ENCODE results near the gene GPR183.

The GPR183 gene

DNA sequence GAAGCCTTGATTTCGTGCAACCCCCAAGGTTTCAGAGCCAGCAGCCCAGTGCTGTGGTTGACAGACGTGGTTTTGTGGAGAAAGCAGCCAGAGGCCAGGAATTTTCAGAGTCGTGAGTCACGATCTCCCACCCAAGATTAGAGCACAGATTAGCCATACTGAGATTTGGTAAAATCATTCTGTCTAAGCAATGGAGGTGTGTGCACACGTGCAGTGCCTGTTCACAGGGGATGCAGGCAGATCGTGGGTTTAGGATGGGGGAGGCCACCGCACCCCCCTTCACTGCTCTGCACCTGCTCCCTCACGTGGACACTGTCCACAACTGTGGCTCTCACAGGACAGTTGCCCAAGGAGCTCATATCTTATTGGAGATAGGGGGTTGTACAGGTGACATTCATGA lies 46.6 kb upstream of the GPR183 start:
- H3K79me2 ChIP-seq (ENCODE audit: control insufficient read depth, insufficient read depth, low read length), result no peaks in the 10 kb centered on the region
- H2BK15ac ChIP-seq (replicated peaks; ENCODE audit: low read depth), result no peak overlapping the region
- H3K4ac ChIP-seq (ENCODE audit: low read depth, low read length), result no peak overlapping the region
- no peak overlapping the region for H2AK5ac ChIP-seq (ENCODE audit: low read length)
- no peak overlapping the region for H3K56ac ChIP-seq (ENCODE audit: low read length)
- no CpG with 5 or more reads among the region's 8 CpGs for WGBS (ENCODE audit: extremely low coverage, insufficient coverage, low lambda C conversion rate)
- no peak overlapping the region for H4K8ac ChIP-seq (ENCODE audit: low read depth, low read length)
- no peak overlapping the region for H4K5ac ChIP-seq (ENCODE audit: low read length)
- H3K79me1 ChIP-seq (ENCODE audit: low read length), result no peaks in the 10 kb centered on the region
- no peak for DNase-seq
- H3K23ac ChIP-seq (ENCODE audit: low read length), result no peak overlapping the region
- no peak overlapping the region for H3K27ac ChIP-seq (ENCODE audit: low read depth, low read length)
- H3K9ac ChIP-seq (ENCODE audit: low read length), result no peak overlapping the region
- H3K18ac ChIP-seq (ENCODE audit: low read length), result no peak overlapping the region
- H3K27me3 ChIP-seq (ENCODE audit: insufficient read depth, low read length, poor library complexity), result no peaks in the 10 kb centered on the region
- H2BK120ac ChIP-seq (ENCODE audit: low read depth, low read length), result no peak overlapping the region
- H3K4me2 ChIP-seq (ENCODE audit: low read length), result no peak overlapping the region
- H2BK5ac ChIP-seq (ENCODE audit: low read length), result no peak overlapping the region
- peaks cover 2% of the 10 kb centered on the region for H3K4me1 ChIP-seq (ENCODE audit: control insufficient read depth, low read depth, low read length)
- peaks cover 2% of the 10 kb centered on the region for H3K36me3 ChIP-seq (ENCODE audit: control insufficient read depth, insufficient read depth, low read length)
- no peak overlapping the region for H3K4me3 ChIP-seq (ENCODE audit: low read length)

DNA sequence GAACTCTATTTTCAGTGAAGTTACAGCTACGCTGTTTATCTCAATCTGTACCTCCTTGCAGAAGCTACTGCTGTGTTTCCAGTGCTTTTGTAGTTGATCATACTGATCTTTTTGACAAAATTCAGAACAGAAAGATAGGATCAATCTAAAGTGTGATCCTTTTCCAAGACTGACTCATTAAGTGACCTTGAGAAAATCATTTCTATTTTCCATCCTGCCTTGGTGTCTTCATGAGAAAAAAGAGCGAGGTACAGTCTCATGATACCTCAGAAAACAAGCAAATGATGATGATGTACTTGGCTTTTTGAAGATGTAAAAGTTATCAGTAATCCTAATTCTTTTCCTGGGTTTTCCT lies 46.0 kb upstream of the GPR183 start:
- no peak overlapping the region for H3K18ac ChIP-seq (ENCODE audit: low read length)
- no peaks in the 10 kb centered on the region for H3K79me2 ChIP-seq (ENCODE audit: control insufficient read depth, insufficient read depth, low read length)
- no CpG with 5 or more reads among the region's 2 CpGs for WGBS (ENCODE audit: extremely low coverage, insufficient coverage, low lambda C conversion rate)
- H4K8ac ChIP-seq (ENCODE audit: low read depth, low read length), result no peak overlapping the region
- H2BK120ac ChIP-seq (ENCODE audit: low read depth, low read length), result no peak overlapping the region
- H3K56ac ChIP-seq (ENCODE audit: low read length), result no peak overlapping the region
- H3K4me1 ChIP-seq (ENCODE audit: control insufficient read depth, low read depth, low read length), result peaks cover 2% of the 10 kb centered on the region
- H2BK15ac ChIP-seq (replicated peaks; ENCODE audit: low read depth), result no peak overlapping the region
- H3K36me3 ChIP-seq (ENCODE audit: control insufficient read depth, insufficient read depth, low read length), result peaks cover 2% of the 10 kb centered on the region
- H3K27me3 ChIP-seq (ENCODE audit: insufficient read depth, low read length, poor library complexity), result no peaks in the 10 kb centered on the region
- no peak overlapping the region for H3K27ac ChIP-seq (ENCODE audit: low read depth, low read length)
- DNase-seq, result no peak
- no peaks in the 10 kb centered on the region for H3K79me1 ChIP-seq (ENCODE audit: low read length)
- no peak overlapping the region for H3K4ac ChIP-seq (ENCODE audit: low read depth, low read length)
- no peak overlapping the region for H3K4me2 ChIP-seq (ENCODE audit: low read length)
- H3K4me3 ChIP-seq (ENCODE audit: low read length), result no peak overlapping the region
- H2AK5ac ChIP-seq (ENCODE audit: low read length), result no peak overlapping the region
- no peak overlapping the region for H3K9ac ChIP-seq (ENCODE audit: low read length)
- no peak overlapping the region for H3K23ac ChIP-seq (ENCODE audit: low read length)
- H2BK5ac ChIP-seq (ENCODE audit: low read length), result no peak overlapping the region
- no peak overlapping the region for H4K5ac ChIP-seq (ENCODE audit: low read length)

GRCh38 chr13:99352351-99353245 lies 45.4 kb upstream of the GPR183 start:
- no peak overlapping the region for H4K8ac ChIP-seq (ENCODE audit: low read depth, low read length)
- H3K27me3 ChIP-seq (ENCODE audit: insufficient read depth, low read length, poor library complexity), result no peaks in the 10 kb centered on the region
- no peak overlapping the region for H3K56ac ChIP-seq (ENCODE audit: low read length)
- WGBS (ENCODE audit: extremely low coverage, insufficient coverage, low lambda C conversion rate), result no CpG with 5 or more reads among the region's 17 CpGs
- no peak overlapping the region for H2BK5ac ChIP-seq (ENCODE audit: low read length)
- H3K27ac ChIP-seq (ENCODE audit: low read depth, low read length), result no peak overlapping the region
- no peaks in the 10 kb centered on the region for H3K4me1 ChIP-seq (ENCODE audit: control insufficient read depth, low read depth, low read length)
- H3K36me3 ChIP-seq (ENCODE audit: control insufficient read depth, insufficient read depth, low read length), result peaks cover 2% of the 10 kb centered on the region
- no peak overlapping the region for H4K5ac ChIP-seq (ENCODE audit: low read length)
- no peak overlapping the region for H3K4ac ChIP-seq (ENCODE audit: low read depth, low read length)
- DNase-seq, result no peak
- no peaks in the 10 kb centered on the region for H3K79me1 ChIP-seq (ENCODE audit: low read length)
- H2BK15ac ChIP-seq (replicated peaks; ENCODE audit: low read depth), result no peak overlapping the region
- H3K18ac ChIP-seq (ENCODE audit: low read length), result no peak overlapping the region
- no peak overlapping the region for H3K4me2 ChIP-seq (ENCODE audit: low read length)
- H2AK5ac ChIP-seq (ENCODE audit: low read length), result no peak overlapping the region
- H3K79me2 ChIP-seq (ENCODE audit: control insufficient read depth, insufficient read depth, low read length), result no peaks in the 10 kb centered on the region
- no peak overlapping the region for H3K23ac ChIP-seq (ENCODE audit: low read length)
- no peak overlapping the region for H3K4me3 ChIP-seq (ENCODE audit: low read length)
- no peak overlapping the region for H2BK120ac ChIP-seq (ENCODE audit: low read depth, low read length)
- H3K9ac ChIP-seq (ENCODE audit: low read length), result no peak overlapping the region

DNA sequence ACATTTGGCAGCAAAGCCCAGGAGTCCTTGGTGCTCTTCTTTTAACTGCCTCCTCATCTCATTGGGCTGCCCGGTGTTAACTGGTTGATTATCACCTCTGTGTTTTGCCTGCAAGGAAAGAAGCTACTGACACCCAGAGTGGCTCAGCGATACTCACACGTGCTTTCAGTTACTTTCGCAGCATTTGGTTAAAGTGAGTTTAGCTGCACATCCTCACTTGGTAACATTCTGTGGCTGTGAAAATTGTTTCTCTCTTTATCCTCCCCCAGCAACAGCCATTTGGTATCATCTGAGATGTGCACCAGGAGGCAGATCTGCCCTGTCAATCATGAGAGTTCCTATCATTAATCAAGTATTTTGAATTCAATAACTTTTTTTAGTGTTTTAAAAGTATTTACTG lies 44.6 kb upstream of the GPR183 start:
- H3K27ac ChIP-seq (ENCODE audit: low read depth, low read length), result no peak overlapping the region
- H3K79me2 ChIP-seq (ENCODE audit: control insufficient read depth, insufficient read depth, low read length), result no peaks in the 10 kb centered on the region
- no peak overlapping the region for H2BK15ac ChIP-seq (replicated peaks; ENCODE audit: low read depth)
- H3K79me1 ChIP-seq (ENCODE audit: low read length), result no peaks in the 10 kb centered on the region
- no peak overlapping the region for H2AK5ac ChIP-seq (ENCODE audit: low read length)
- H3K18ac ChIP-seq (ENCODE audit: low read length), result no peak overlapping the region
- peaks cover 2% of the 10 kb centered on the region for H3K36me3 ChIP-seq (ENCODE audit: control insufficient read depth, insufficient read depth, low read length)
- H3K27me3 ChIP-seq (ENCODE audit: insufficient read depth, low read length, poor library complexity), result no peaks in the 10 kb centered on the region
- no peak overlapping the region for H3K9ac ChIP-seq (ENCODE audit: low read length)
- H3K4me2 ChIP-seq (ENCODE audit: low read length), result no peak overlapping the region
- no peak overlapping the region for H3K4me3 ChIP-seq (ENCODE audit: low read length)
- H3K4me1 ChIP-seq (ENCODE audit: control insufficient read depth, low read depth, low read length), result no peaks in the 10 kb centered on the region
- H2BK120ac ChIP-seq (ENCODE audit: low read depth, low read length), result no peak overlapping the region
- no peak overlapping the region for H4K5ac ChIP-seq (ENCODE audit: low read length)
- WGBS (ENCODE audit: extremely low coverage, insufficient coverage, low lambda C conversion rate), result no CpG with 5 or more reads among the region's 4 CpGs
- H3K56ac ChIP-seq (ENCODE audit: low read length), result no peak overlapping the region
- peak; percentile 29 for DNase-seq
- H3K23ac ChIP-seq (ENCODE audit: low read length), result no peak overlapping the region
- no peak overlapping the region for H4K8ac ChIP-seq (ENCODE audit: low read depth, low read length)
- no peak overlapping the region for H3K4ac ChIP-seq (ENCODE audit: low read depth, low read length)
- H2BK5ac ChIP-seq (ENCODE audit: low read length), result no peak overlapping the region

DNA sequence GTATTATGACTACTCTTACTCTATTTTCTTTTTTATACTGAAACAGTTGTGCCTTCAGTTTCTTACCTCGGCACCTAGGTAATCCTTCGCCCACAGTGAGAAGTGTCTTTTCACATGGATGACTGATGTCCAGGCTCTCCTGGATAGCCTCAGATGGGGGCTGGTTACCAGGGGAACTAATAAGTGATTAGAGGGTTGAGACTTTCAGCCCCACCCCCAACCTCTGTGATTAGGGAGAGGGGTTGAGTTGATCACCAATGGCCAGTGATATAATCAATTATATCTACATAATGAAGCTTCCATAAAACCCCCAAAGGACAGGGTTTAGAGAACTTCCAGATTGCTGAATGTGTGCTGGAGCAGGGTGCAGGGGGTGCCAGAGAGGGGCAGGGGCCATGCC lies 43.0 kb upstream of the GPR183 start:
- Histone ChIP-seq H2BK5ac (ENCODE audit: low read length) (no peak overlapping the region), H3K4me2 (ENCODE audit: low read length) (no peak overlapping the region), H2BK15ac (replicated peaks; ENCODE audit: low read depth) (no peak overlapping the region), H3K56ac (ENCODE audit: low read length) (no peak overlapping the region), H3K9ac (ENCODE audit: low read length) (no peak overlapping the region), H3K36me3 (ENCODE audit: control insufficient read depth, insufficient read depth, low read length) (peaks cover 2% of the 10 kb centered on the region), H3K4ac (ENCODE audit: low read depth, low read length) (no peak overlapping the region), H4K5ac (ENCODE audit: low read length) (no peak overlapping the region), H4K8ac (ENCODE audit: low read depth, low read length) (no peak overlapping the region), H3K4me1 (ENCODE audit: control insufficient read depth, low read depth, low read length) (no peaks in the 10 kb centered on the region), H3K79me1 (ENCODE audit: low read length) (no peaks in the 10 kb centered on the region), H3K79me2 (ENCODE audit: control insufficient read depth, insufficient read depth, low read length) (no peaks in the 10 kb centered on the region), H3K27ac (ENCODE audit: low read depth, low read length) (no peak overlapping the region), H3K23ac (ENCODE audit: low read length) (no peak overlapping the region), H3K4me3 (ENCODE audit: low read length) (no peak overlapping the region), H2AK5ac (ENCODE audit: low read length) (no peak overlapping the region), H2BK120ac (ENCODE audit: low read depth, low read length) (no peak overlapping the region), H3K27me3 (ENCODE audit: insufficient read depth, low read length, poor library complexity) (no peaks in the 10 kb centered on the region), H3K18ac (ENCODE audit: low read length) (no peak overlapping the region)
- no peak for DNase-seq
- no CpG with 5 or more reads among the region's 2 CpGs for WGBS (ENCODE audit: extremely low coverage, insufficient coverage, low lambda C conversion rate)

All from mesendoderm (in vitro differentiated cells).